ENCODE results near the gene KIF12. TPM values are rescaled to one million over a fixed set of nuclear protein-coding genes. Genes with fewer than 3 reads are reported as not detected.

Gene KIF12
- total and polyA plus RNA-seq, 2 donors (not counting 1 experiment from before 2014, with no cell fraction given), result not detected

DNA sequence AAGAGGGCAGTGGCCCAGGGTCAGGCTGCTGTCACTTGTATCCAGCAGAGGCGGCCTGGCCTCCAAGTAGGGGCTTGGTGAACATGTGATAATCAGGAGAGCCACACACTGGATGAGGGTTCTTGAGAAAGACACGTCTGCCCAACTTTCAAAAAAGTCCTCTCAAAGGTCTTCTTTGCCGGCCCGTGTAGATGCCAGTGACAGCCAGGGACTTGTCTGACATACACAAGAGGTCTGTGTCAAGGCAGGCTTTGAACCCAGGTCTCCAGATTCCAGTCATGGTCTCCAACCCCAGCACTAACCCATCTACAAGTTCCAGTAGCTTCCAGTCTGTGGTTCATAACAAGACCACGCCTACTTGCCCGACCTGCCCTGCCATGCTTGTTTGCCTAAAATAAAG is 13.1 kb downstream of the KIF12 start:
- intact Hi-C loops (cut with micrococcal nuclease), result no loop called here
- no peak for DNase-seq
- no peak for ATAC-seq (ENCODE audit: low read depth)

GRCh38 chr9:114085387-114085789 is 13.7 kb downstream of the KIF12 start:
- H3K9me3 Mint-ChIP-seq (ENCODE audit: insufficient read depth), result no peaks in the 10 kb centered on the region
- Histone ChIP-seq H3K27ac (ENCODE audit: low read length in 2 of 2) (no peak overlapping the region), H4K20me1 (ENCODE audit: control insufficient read depth, insufficient read depth, low read length, poor library complexity, severe bottlenecking) (no peaks in the 10 kb centered on the region), H2AFZ (ENCODE audit: insufficient read depth, low read depth, low read length, poor library complexity, severe bottlenecking) (no peak overlapping the region), H3K4me3 (ENCODE audit: control extremely low read depth in 1 of 5, extremely low read depth in 1 of 5, insufficient read depth in 1 of 5, low read depth in 2 of 5, low read length in 4 of 5) (no peak overlapping the region), H3K79me2 (ENCODE audit: control insufficient read depth, insufficient read depth, low read length) (no peaks in the 10 kb centered on the region), H3K9me3 (ENCODE audit: control extremely low read depth in 1 of 3, control insufficient read depth in 2 of 3, insufficient read depth in 1 of 3, low read length in 2 of 3) (no peaks in the 10 kb centered on the region), H3K27me3 (replicated peaks in 1 of 4; ENCODE audit: control extremely low read depth in 1 of 4, control insufficient read depth in 3 of 4, insufficient read depth in 4 of 4, low read length in 3 of 4) (no peaks in the 10 kb centered on the region), H3K36me3 (replicated peaks in 1 of 2; ENCODE audit: control extremely low read depth in 1 of 2, control insufficient read depth in 1 of 2, extremely low read depth in 1 of 2, insufficient read depth in 2 of 2, low read length in 1 of 2) (no peaks in the 10 kb centered on the region), H3K4me2 (replicated peaks; ENCODE audit: low read depth, low read length, poor library complexity, severe bottlenecking) (no peak overlapping the region), H3K9ac (ENCODE audit: low read length) (no peak overlapping the region), H3K4me1 (ENCODE audit: control insufficient read depth in 2 of 2, insufficient read depth in 2 of 2, low read length in 2 of 2) (no peaks in the 10 kb centered on the region)
- no peak overlapping the region for H3K27ac Mint-ChIP-seq
- no peak overlapping the region for H3K4me3 Mint-ChIP-seq
- ChIA-PET POLR2A (no interaction called here), CTCF (interaction anchor here (1.2 to 2.0 kb wide), 4 partner anchors 9 to 205 kb away, joined by 3 to 7 read pairs (median 6); no protein-coding TSS in a partner anchor)
- intact Hi-C loops (cut with micrococcal nuclease), result no loop called here
- no peak for TF ChIP-seq EZH2 (IDR thresholded peaks at IDR 0.05; ENCODE audit: borderline replicate concordance, insufficient read depth, low read depth, low read length, poor library complexity, severe bottlenecking)
- no peak for TF ChIP-seq CTCF (IDR thresholded peaks at IDR 0.05)
- 97% methylated on average over 9 of the region's 9 CpGs for WGBS (ENCODE audit: insufficient coverage)
- ATAC-seq (ENCODE audit: low read depth), result no peak
- DNase-seq, result no peak
- peaks cover 14% of the 10 kb centered on the region for H3K27me3 Mint-ChIP-seq
- H3K4me1 Mint-ChIP-seq, result no peaks in the 10 kb centered on the region

More for the DNA sequence above, 13.1 kb downstream of the KIF12 start:
- Histone ChIP-seq H3K4me2 (replicated peaks; ENCODE audit: low read depth, low read length, poor library complexity, severe bottlenecking) (no peak overlapping the region), H3K27ac (ENCODE audit: low read length in 2 of 2) (no peak overlapping the region), H2AFZ (ENCODE audit: insufficient read depth, low read depth, low read length, poor library complexity, severe bottlenecking) (no peak overlapping the region), H3K9me3 (ENCODE audit: control extremely low read depth in 1 of 3, control insufficient read depth in 2 of 3, insufficient read depth in 1 of 3, low read length in 2 of 3) (no peaks in the 10 kb centered on the region), H3K36me3 (replicated peaks in 1 of 2; ENCODE audit: control extremely low read depth in 1 of 2, control insufficient read depth in 1 of 2, extremely low read depth in 1 of 2, insufficient read depth in 2 of 2, low read length in 1 of 2) (no peaks in the 10 kb centered on the region), H3K79me2 (ENCODE audit: control insufficient read depth, insufficient read depth, low read length) (no peaks in the 10 kb centered on the region), H4K20me1 (ENCODE audit: control insufficient read depth, insufficient read depth, low read length, poor library complexity, severe bottlenecking) (no peaks in the 10 kb centered on the region), H3K4me1 (ENCODE audit: control insufficient read depth in 2 of 2, insufficient read depth in 2 of 2, low read length in 2 of 2) (no peaks in the 10 kb centered on the region), H3K27me3 (replicated peaks in 1 of 4; ENCODE audit: control extremely low read depth in 1 of 4, control insufficient read depth in 3 of 4, insufficient read depth in 4 of 4, low read length in 3 of 4) (no peaks in the 10 kb centered on the region), H3K4me3 (ENCODE audit: control extremely low read depth in 1 of 5, extremely low read depth in 1 of 5, insufficient read depth in 1 of 5, low read depth in 2 of 5, low read length in 4 of 5) (no peak overlapping the region), H3K9ac (ENCODE audit: low read length) (no peak overlapping the region)
- H3K4me1 Mint-ChIP-seq, result no peaks in the 10 kb centered on the region
- no peak overlapping the region for H3K27ac Mint-ChIP-seq
- ChIA-PET CTCF (interaction anchor here (1.0 kb wide), 1 partner anchor 204 kb away, joined by 3 read pairs; no protein-coding TSS in a partner anchor), POLR2A (no interaction called here)
- H3K9me3 Mint-ChIP-seq (ENCODE audit: insufficient read depth), result no peaks in the 10 kb centered on the region
- 92% methylated on average over 6 of the region's 6 CpGs for WGBS (ENCODE audit: insufficient coverage)
- H3K4me3 Mint-ChIP-seq, result no peak overlapping the region
- TF ChIP-seq CTCF (IDR thresholded peaks at IDR 0.05) (no peak), EZH2 (IDR thresholded peaks at IDR 0.05; ENCODE audit: borderline replicate concordance, insufficient read depth, low read depth, low read length, poor library complexity, severe bottlenecking) (no peak)
- peaks cover 19% of the 10 kb centered on the region for H3K27me3 Mint-ChIP-seq
